Measurements from ENCODE around the gene MRPL27.
"Not testable (repeated sequence)": the region's sequence is repeated elsewhere in the genome, so short reads cannot be mapped to it uniquely, and the experiment has no call there.

Gene MRPL27

GRCh38 chr17:50344731-50345365 lies 28.1 kb downstream of the MRPL27 start:
- no peak for DNase-seq

DNA sequence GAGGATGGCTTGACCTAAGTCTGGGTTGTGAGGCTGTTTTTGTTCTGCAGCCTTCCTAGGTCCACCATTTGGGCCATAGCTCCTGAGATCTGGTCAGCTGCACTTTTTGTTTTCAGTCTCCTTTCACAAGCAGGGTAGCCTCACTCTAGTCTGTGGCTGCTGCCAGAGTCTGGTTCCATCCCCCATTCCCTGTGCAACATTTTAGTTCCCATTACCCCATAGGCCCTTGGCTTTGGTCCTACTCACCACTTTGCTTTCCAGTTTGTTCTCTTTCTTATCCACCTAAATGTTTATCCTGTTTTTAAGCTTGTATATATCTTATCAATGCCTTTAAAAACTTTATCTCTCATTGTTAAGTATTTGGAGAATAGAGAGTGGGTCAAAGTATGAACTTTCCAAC lies 33.6 kb downstream of the MRPL27 start:
- no peak for DNase-seq

DNA sequence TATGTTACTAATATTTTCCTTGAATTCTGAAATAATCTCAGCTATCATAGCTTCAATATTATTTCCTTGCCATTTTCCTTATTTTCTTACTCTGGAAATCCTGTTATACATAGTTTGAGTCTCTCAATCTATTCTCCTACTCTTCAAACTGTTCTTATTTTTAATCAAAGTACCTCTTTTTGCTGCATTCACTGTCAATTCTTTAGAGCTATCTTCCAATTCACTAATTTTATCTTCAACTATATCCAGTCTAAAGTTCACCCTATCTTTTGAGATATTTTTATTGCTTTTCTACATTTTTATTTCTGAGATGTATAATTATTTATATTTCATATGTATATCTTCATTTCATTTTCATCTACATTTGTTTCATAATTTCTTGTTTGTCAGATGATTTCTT lies 34.3 kb downstream of the MRPL27 start:
- DNase-seq, result no peak

GRCh38 chr17:50337956-50338355 lies 35.0 kb downstream of the MRPL27 start:
- no peak for DNase-seq

DNA sequence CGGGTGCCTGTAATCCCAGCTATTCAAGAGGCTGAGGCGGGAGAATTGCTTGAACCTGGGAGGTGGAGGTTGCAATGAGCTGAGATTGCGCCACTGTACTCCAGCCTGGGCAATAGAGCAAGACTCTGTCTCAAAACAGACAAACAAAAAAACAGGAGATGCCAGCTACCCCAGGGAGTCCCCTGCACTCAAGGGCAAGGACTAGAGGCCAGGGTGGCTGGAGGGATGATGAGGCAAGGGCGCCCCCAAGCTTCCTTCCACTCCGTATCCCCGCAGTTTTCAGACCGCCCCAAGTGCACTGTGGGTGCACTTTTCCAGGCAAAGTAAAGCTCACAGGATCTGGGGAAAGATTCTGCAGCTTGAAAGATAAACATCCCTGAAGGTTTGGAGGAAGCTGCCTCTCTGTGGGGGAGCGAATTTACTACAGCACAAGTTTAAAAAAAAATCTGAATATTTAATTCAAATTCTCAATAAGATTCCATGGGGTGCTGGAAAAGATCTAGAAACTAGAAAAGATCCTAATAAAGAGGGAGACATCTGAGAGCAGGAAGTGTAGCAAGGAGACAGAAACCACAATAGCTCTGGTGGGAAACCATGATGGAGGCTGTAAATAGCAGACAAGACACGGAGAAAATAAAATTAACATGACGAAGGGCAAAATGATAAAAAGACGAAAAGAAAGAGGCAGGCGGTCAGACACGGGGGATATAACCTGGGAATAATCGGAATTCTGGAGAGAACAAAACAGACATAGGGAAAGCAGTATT lies 39.5 kb downstream of the MRPL27 start:
- not testable (repeated sequence) for DNase-seq

- no peak for DNase-seq
Measured at GRCh38 chr17:50332196-50332595, 40.8 kb downstream of the MRPL27 start.

GRCh38 chr17:50331085-50331791 lies 41.7 kb downstream of the MRPL27 start:
- DNase-seq, result no peak

GRCh38 chr17:50330151-50330775 lies 42.7 kb downstream of the MRPL27 start:
- no peak for DNase-seq

DNA sequence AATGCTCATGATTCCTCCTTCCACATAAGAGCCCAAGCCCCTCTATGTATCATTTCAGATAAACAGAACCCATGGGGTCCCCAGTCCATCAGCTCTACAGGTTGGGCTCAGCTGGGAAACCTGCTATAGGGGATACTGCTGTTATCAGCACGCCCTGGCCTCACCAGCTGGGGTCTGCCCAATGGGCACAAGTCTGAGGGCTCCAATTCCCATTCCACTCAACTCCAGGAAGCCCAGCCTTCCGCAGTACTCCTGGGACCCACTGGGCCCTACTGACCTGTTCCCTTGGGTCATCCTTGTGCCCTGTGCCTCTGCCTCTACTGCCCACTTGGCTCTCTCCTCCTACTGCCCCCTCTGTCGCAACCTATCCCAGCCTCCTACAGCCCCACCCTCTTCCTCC lies 43.3 kb downstream of the MRPL27 start:
- no peak for DNase-seq

DNA sequence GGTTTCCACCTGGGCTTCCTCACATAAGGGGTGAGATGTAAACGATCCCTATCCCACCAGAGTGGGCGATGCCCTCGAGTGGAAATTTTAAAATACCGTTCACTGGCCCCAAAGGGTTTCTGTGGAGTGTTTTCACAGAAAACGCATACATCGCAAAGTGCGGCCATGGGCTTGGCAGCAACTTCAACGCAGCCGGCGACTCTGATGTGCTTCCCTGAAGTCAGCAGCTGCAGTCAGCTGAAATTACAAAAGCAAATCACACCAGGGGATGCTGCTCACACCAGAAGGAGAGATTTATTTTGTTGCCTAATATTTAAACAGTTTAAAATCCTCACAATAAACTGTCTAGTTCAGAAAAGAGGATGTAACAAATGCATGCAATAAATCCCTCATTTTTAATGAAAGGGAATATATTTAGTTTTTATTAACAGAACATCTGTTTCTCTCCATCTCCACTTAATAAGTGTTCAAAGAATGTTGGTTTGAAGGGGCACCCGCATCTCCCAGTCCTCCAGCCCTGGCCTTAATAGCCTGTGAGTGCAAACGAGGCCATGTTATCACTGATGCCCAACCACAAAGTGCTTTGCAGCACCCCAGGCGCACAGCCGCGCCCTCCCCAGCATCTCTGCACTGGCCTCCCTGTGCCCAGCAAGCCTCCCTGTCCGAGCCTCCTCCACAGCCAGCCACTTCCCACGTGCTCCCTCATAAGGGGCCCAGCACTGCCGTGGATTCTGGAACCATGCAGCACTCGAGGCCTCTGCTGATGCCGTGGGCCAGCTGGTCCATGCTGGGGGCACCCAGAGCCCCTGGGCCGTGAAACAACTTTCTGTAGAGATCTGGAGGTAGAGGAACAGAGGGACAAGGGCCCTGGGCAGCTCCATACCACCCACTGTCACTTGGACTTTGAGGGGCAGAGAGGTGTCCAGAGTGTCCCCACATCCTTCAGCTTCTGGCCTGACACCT lies 44.3 kb downstream of the MRPL27 start:
- DNase-seq, result no peak

DNA sequence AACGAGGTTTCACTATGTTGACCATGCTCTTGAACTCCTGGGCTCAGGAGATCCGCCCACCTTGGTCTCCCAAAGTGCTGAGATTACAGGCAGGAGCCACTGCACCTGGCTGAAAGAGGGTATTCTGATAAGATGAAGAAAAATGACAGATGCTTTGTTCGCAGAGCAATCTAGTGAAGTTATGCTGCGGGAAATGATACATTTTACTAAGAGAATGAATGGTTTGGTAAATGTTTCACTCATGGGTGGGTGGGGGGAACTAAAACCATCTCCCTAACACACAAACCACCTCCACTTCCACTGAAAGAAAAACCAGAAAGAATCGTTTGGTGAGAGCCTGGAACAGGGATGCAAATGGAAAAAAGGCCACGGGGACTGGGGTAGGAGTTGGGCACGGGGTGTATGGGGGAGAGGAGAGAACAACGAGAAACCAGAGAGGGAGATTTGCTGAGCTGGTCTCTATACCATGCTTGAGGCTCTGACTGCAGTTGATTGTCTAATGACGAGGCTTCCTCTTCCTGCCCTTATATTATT lies 46.1 kb downstream of the MRPL27 start:
- DNase-seq, result no peak

GRCh38 chr17:50325906-50326305 lies 47.1 kb downstream of the MRPL27 start:
- DNase-seq, result no peak

- DNase-seq, result no peak
Measured at GRCh38 chr17:50323060-50323459, 49.9 kb downstream of the MRPL27 start.

- DNase-seq, result no peak
Measured at GRCh38 chr17:50322271-50322670, 50.7 kb downstream of the MRPL27 start.

GRCh38 chr17:50319306-50320004 lies 53.5 kb downstream of the MRPL27 start:
- DNase-seq, result no peak

GRCh38 chr17:50318501-50319285 lies 54.3 kb downstream of the MRPL27 start:
- DNase-seq, result no peak

Data from stimulated activated naive CD4-positive, alpha-beta T cell treated with Interleukin-2 at 50 U/mL for 16 hours (primary cell).